PC-3 (cell line): ENCODE measurements around the gene TTBK2.

ENCODE experiments used
- CTCF ChIP-seq: fragments of 300-600 bp; sonication (generic); conservative IDR thresholded peaks from 2 replicates; pipeline ENCODE4 v1.5.1; 2017; ENCODE audit warnings: antibody characterized with exemption, low read depth, mild to moderate bottlenecking, low read length
- EZH2phosphoT487 ChIP-seq: fragments of 300-600 bp; sonication (generic); IDR thresholded peaks from 2 replicates; pipeline ENCODE4 v1.6.1; 2018; ENCODE audit warnings: mild to moderate bottlenecking, antibody characterized with exemption, low read length, borderline replicate concordance

GRCh38 chr15:42716626-42717025, 204.0 kb downstream of the TTBK2 start:
- TF ChIP-seq CTCF (no peak), EZH2phosphoT487 (no peak)
